GM12892 (cell line): ENCODE results near the gene RNF128.

Experiments used
- POLR2A ChIP-seq: IDR thresholded peaks from 2 replicates; pipeline ENCODE4 v1.6.1; 2011; ENCODE audit warnings: low read depth, low read length, control low read depth
- POLR2AphosphoS5 ChIP-seq: IDR thresholded peaks from 2 replicates; pipeline ENCODE4 v1.6.1; 2011; ENCODE audit warnings: low read depth, low read length, control low read depth

DNA sequence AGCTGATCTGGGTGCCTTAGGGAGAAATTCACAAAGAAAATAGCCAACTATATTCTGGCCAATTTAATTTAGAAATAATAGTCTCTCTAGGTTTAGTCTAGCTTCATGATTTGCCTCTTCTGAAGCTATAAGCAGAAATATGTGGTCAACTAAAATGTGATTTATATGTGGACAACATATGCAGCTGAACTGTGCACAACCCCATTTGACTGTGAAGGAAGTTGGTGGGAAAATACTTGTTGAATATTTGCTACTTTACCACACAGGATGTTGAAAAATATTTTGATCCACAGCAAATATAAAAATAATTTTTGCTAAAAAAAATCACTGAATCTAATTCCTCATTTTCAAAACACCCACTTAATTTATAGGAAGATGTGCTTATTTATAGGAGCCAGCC, 15.7 kb upstream of the RNF128 start:
- no peak for TF ChIP-seq POLR2AphosphoS5
- TF ChIP-seq POLR2A = no peak
